ENCODE data around the gene MRPL54.

DNA sequence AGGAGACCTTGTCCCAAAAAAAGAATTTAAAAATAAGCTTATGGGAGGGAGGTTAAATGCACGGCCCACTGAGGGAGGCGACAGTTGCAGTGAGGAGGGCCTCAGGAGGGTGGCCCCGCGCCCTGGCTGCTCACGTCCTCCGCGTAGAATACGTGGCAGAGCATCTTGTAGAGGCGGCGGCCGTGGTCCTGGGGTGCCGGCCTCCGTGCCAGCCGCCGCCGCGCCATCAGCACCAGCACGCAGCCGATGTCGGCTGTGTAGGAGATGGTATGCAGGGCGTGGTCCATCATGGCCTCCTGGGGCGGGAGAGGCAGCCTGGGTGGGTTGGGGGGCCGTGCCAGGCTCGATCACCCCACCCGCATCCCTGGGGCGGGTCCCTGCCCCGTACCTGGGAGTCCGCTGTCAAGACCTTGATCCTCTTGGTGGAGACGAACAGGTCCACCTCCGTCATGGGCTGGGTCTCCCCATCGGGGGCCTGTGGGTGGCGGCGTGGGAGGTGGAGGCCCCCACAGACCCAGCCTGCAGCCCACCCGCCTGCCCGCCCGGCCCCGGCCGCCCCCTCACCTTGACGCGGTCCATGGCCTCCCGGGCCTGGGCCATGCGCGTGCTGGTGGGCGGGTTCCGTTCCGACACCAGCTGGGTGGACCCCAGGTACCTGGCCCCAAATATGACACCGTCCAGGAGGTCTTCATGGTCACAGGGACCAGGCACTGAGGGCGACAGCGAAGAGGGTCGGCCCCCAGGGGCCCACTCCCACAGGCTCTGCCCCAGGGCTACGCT is 8.7 kb upstream of the MRPL54 start:
- TF ChIP-seq EP300 (IDR thresholded peaks at IDR 0.05) (no peak), POLR2A (IDR thresholded peaks at IDR 0.05) (no peak)
- TF ChIP-seq, protein P1, sequence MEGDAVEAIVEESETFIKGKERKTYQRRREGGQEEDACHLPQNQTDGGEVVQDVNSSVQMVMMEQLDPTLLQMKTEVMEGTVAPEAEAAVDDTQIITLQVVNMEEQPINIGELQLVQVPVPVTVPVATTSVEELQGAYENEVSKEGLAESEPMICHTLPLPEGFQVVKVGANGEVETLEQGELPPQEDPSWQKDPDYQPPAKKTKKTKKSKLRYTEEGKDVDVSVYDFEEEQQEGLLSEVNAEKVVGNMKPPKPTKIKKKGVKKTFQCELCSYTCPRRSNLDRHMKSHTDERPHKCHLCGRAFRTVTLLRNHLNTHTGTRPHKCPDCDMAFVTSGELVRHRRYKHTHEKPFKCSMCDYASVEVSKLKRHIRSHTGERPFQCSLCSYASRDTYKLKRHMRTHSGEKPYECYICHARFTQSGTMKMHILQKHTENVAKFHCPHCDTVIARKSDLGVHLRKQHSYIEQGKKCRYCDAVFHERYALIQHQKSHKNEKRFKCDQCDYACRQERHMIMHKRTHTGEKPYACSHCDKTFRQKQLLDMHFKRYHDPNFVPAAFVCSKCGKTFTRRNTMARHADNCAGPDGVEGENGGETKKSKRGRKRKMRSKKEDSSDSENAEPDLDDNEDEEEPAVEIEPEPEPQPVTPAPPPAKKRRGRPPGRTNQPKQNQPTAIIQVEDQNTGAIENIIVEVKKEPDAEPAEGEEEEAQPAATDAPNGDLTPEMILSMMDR (IDR thresholded peaks at IDR 0.05) = no peak

Measured in gastroesophageal sphincter (tissue), 3 donors.